Measurements from ENCODE around the gene CRACR2A. TPM values are rescaled to one million over a fixed set of nuclear protein-coding genes. Genes with fewer than 3 reads are reported as not detected.

Gene CRACR2A
- total RNA-seq, 2 donors from 2014 or later, result 50.3 to 54.8 TPM

GRCh38 chr12:3607039-3607720, 145.7 kb downstream of the CRACR2A start:
- TF ChIP-seq CTCF (IDR thresholded peaks at IDR 0.05), result no peak
- no peak for DNase-seq
- no peak overlapping the region for H3K27ac ChIP-seq
- no peaks in the 10 kb centered on the region for H3K9me3 ChIP-seq
- H3K4me1 ChIP-seq, result no peaks in the 10 kb centered on the region
- H3K36me3 ChIP-seq, result no peaks in the 10 kb centered on the region
- intact Hi-C loops (cut with DNase I), result no loop called here
- H3K27me3 ChIP-seq, result no peaks in the 10 kb centered on the region
- H3K9ac ChIP-seq (ENCODE audit: low read depth in 2 of 2, low read length in 2 of 2), result no peak overlapping the region
- H3K4me3 ChIP-seq, result no peak overlapping the region

- no peak for DNase-seq
- H3K4me3 ChIP-seq, result no peak overlapping the region
- no peak overlapping the region for H3K27ac ChIP-seq
- no peaks in the 10 kb centered on the region for H3K27me3 ChIP-seq
- H3K9me3 ChIP-seq, result no peaks in the 10 kb centered on the region
- H3K4me1 ChIP-seq, result no peaks in the 10 kb centered on the region
- intact Hi-C loops (cut with DNase I), result no loop called here
- H3K36me3 ChIP-seq, result no peaks in the 10 kb centered on the region
- no peak for TF ChIP-seq CTCF (IDR thresholded peaks at IDR 0.05)
- H3K9ac ChIP-seq (ENCODE audit: low read depth in 2 of 2, low read length in 2 of 2), result no peak overlapping the region
Observed at GRCh38 chr12:3606128-3606527, 146.8 kb downstream of the CRACR2A start.

GRCh38 chr12:3605692-3606091, 147.2 kb downstream of the CRACR2A start:
- DNase-seq, result no peak
- intact Hi-C loops (cut with DNase I), result no loop called here
- no peak overlapping the region for H3K27ac ChIP-seq

GRCh38 chr12:3604748-3605586, 147.9 kb downstream of the CRACR2A start:
- Histone ChIP-seq H3K27me3 (no peaks in the 10 kb centered on the region), H3K9ac (ENCODE audit: low read depth in 2 of 2, low read length in 2 of 2) (no peak overlapping the region), H3K9me3 (no peaks in the 10 kb centered on the region), H3K36me3 (no peaks in the 10 kb centered on the region), H3K4me3 (no peak overlapping the region), H3K27ac (no peak overlapping the region), H3K4me1 (no peaks in the 10 kb centered on the region)
- intact Hi-C loops (cut with DNase I), result no loop called here
- no peak for TF ChIP-seq CTCF (IDR thresholded peaks at IDR 0.05)
- peak; percentile 53 for DNase-seq

More at GRCh38 chr12:3605692-3606091, 147.2 kb downstream of the CRACR2A start:
- Histone ChIP-seq H3K36me3 (no peaks in the 10 kb centered on the region), H3K4me1 (no peaks in the 10 kb centered on the region), H3K9ac (ENCODE audit: low read depth in 2 of 2, low read length in 2 of 2) (no peak overlapping the region), H3K27me3 (no peaks in the 10 kb centered on the region), H3K9me3 (no peaks in the 10 kb centered on the region), H3K4me3 (no peak overlapping the region)
- no peak for TF ChIP-seq CTCF (IDR thresholded peaks at IDR 0.05)

GRCh38 chr12:3604286-3604685, 148.6 kb downstream of the CRACR2A start:
- DNase-seq, result no peak
- Histone ChIP-seq H3K4me3 (no peak overlapping the region), H3K9ac (ENCODE audit: low read depth in 2 of 2, low read length in 2 of 2) (no peak overlapping the region), H3K4me1 (no peaks in the 10 kb centered on the region), H3K27ac (no peak overlapping the region), H3K27me3 (no peaks in the 10 kb centered on the region), H3K9me3 (no peaks in the 10 kb centered on the region), H3K36me3 (no peaks in the 10 kb centered on the region)
- intact Hi-C loops (cut with DNase I), result no loop called here
- no peak for TF ChIP-seq CTCF (IDR thresholded peaks at IDR 0.05)

All from colonic mucosa (tissue), 4 donors.